Tibial nerve (tissue), 4 donors: ENCODE results near the gene LIMK1.

Experiments
- CTCF ChIP-seq, 5 experiments: fragments of 200-600 bp in 3 of 5; fragments of 450-650 bp in 2 of 5; sonication (generic) in 3 of 5; IDR thresholded peaks; one replicate each; pipeline ENCODE4 v1.5.1; 2016 to 2019; ENCODE audit warnings: antibody characterized with exemption in 5 of 5, mild to moderate bottlenecking in 3 of 5, moderate library complexity in 2 of 5
- EP300 ChIP-seq, 2 donors: sonication (generic); formaldehyde crosslinking; IDR thresholded peaks; one replicate each; pipeline ENCODE4 v1.6.1; 2017; ENCODE audit warnings: antibody characterized with exemption in 2 of 2, mild to moderate bottlenecking in 1 of 2
- POLR2A ChIP-seq, 2 donors: fragments of 450-650 bp; IDR thresholded peaks; one replicate each; pipeline ENCODE4 v1.6.1; 2017; ENCODE audit warnings: antibody characterized with exemption in 2 of 2, mild to moderate bottlenecking in 2 of 2, moderate library complexity in 2 of 2

GRCh38 chr7:74130518-74130917 is 46.9 kb downstream of the LIMK1 start:
- TF ChIP-seq CTCF (IDR thresholded peaks at IDR 0.05) (no peak), POLR2A (IDR thresholded peaks at IDR 0.05) (no peak), EP300 (IDR thresholded peaks at IDR 0.05) (no peak)
